Fibroblast of lung (primary cell): ENCODE data around the gene REPS1. TPM values are rescaled to one million over a fixed set of nuclear protein-coding genes. Genes with fewer than 3 reads are reported as not detected.

Source experiments
- DNase-seq, 2 donors: peaks; one replicate each; pipeline versions ENCODE4 v3.0.0 to v3.0.0-alpha.2; 2010; ENCODE audit warnings: low read depth in 2 of 2
- H2AFZ ChIP-seq: 2 replicates; pipeline ENCODE4 v1.5.1; 2012; ENCODE audit warnings: low read length, control low read depth, inconsistent platforms
- H3K27ac ChIP-seq: 2 replicates; pipeline ENCODE4 v1.5.1; 2011; ENCODE audit warnings: low read length, control low read depth; ENCODE audit not compliant: insufficient read depth
- H3K27me3 ChIP-seq: 2 replicates; pipeline ENCODE4 v1.5.1; 2011; ENCODE audit warnings: mild to moderate bottlenecking, low read length; ENCODE audit not compliant: control insufficient read depth, insufficient read depth
- H3K36me3 ChIP-seq: 2 replicates; pipeline ENCODE4 v1.5.1; 2011; ENCODE audit warnings: low read length; ENCODE audit not compliant: control insufficient read depth, insufficient read depth
- H3K4me1 ChIP-seq: 2 replicates; pipeline ENCODE4 v1.5.1; 2011; ENCODE audit warnings: low read length; ENCODE audit not compliant: control insufficient read depth, insufficient read depth; ENCODE audit errors: extremely low read depth
- H3K4me2 ChIP-seq: 2 replicates; pipeline ENCODE4 v1.5.1; 2011; ENCODE audit warnings: low read length, control low read depth; ENCODE audit not compliant: insufficient read depth; ENCODE audit errors: extremely low read depth
- H3K4me3 ChIP-seq, 4 experiments: fragments of 200-600 bp in 1 of 4; sonication (generic) in 1 of 4; replicated peaks in 1 of 4; 2 replicates each; pipeline ENCODE4 v1.5.1; 2011 to 2016; ENCODE audit warnings: low read length in 4 of 4, low read depth in 3 of 4, mild to moderate bottlenecking in 3 of 4, control low read depth in 2 of 4, inconsistent platforms in 1 of 4, mixed read lengths in 1 of 4; ENCODE audit not compliant: insufficient read depth in 1 of 4; ENCODE audit errors: control extremely low read depth in 1 of 4
- H3K79me2 ChIP-seq: 2 replicates; pipeline ENCODE4 v1.5.1; 2012; ENCODE audit warnings: mild to moderate bottlenecking, low read length, inconsistent platforms; ENCODE audit not compliant: control insufficient read depth, insufficient read depth
- H3K9ac ChIP-seq: 2 replicates; pipeline ENCODE4 v1.5.1; 2011; ENCODE audit warnings: mild to moderate bottlenecking, low read length, control low read depth; ENCODE audit not compliant: insufficient read depth
- H3K9me3 ChIP-seq: 2 replicates; pipeline ENCODE4 v1.5.1; 2012; ENCODE audit warnings: low read depth, low read length; ENCODE audit not compliant: control insufficient read depth, insufficient read depth
- H4K20me1 ChIP-seq: 2 replicates; pipeline ENCODE4 v1.5.1; 2011; ENCODE audit warnings: low read length; ENCODE audit not compliant: control insufficient read depth, insufficient read depth; ENCODE audit errors: extremely low read depth
- CTCF ChIP-seq, 2 donors: IDR thresholded peaks in 1 of 2; conservative IDR thresholded peaks in 1 of 2; 1 replicate in 1 of 2; 2 replicates in 1 of 2; pipeline ENCODE4 v1.5.1; 2011 to 2012; ENCODE audit warnings: low read length in 2 of 2, control low read depth in 1 of 2, inconsistent platforms in 1 of 2, low read depth in 1 of 2, mild to moderate bottlenecking in 1 of 2
- EZH2 ChIP-seq: IDR thresholded peaks from 2 replicates; pipeline ENCODE4 v1.5.1; 2012; ENCODE audit warnings: low read length, control low read depth, mild to moderate bottlenecking; ENCODE audit errors: missing control alignments
- polyA plus RNA-seq, 2 donors: library from polyadenylated mRNA; depleted of rRNA in 1 of 2; stranded (reverse) in 1 of 2; unstranded in 1 of 2; fragments of >200 nt; gene quantifications; 2 replicates each; pipeline ENCODE4 v1.2.1, GENCODE V29; 2011 to 2012; ENCODE audit warnings: missing spikeins in 1 of 2
- total RNA-seq: library from RNA; depleted of rRNA; stranded (reverse); fragments of >200 nt; gene quantifications from 2 replicates; pipeline ENCODE4 v1.2.1, GENCODE V29; 2014

The REPS1 gene
- total and polyA plus RNA-seq, 2 donors (not counting 1 experiment from before 2014, with no cell fraction given): 27.8 to 28.2 TPM

GRCh38 chr6:138965971-138966370 is 22.1 kb downstream of the REPS1 start:
- H4K20me1 ChIP-seq: no peaks in the 10 kb centered on the region
- no peak for DNase-seq

GRCh38 chr6:138965291-138965874 is 22.7 kb downstream of the REPS1 start:
- H3K27me3 ChIP-seq: no peaks in the 10 kb centered on the region
- H4K20me1 ChIP-seq: no peaks in the 10 kb centered on the region
- peaks cover 28% of the 10 kb centered on the region for H3K79me2 ChIP-seq
- H3K9ac ChIP-seq: no peak overlapping the region
- no peak overlapping the region for H3K4me3 ChIP-seq
- H3K9me3 ChIP-seq: no peaks in the 10 kb centered on the region
- no peak overlapping the region for H3K27ac ChIP-seq
- no peak overlapping the region for H3K4me2 ChIP-seq
- no peak for TF ChIP-seq CTCF (conservative IDR thresholded peaks at IDR 0.05 in 1 of 2, IDR thresholded peaks at IDR 0.05 in 1 of 2; ENCODE audit: low read depth in 1 of 2, low read length in 2 of 2)
- TF ChIP-seq EZH2: no peak
- H2AFZ ChIP-seq: no peak overlapping the region
- DNase-seq: no peak
- peaks cover 5% of the 10 kb centered on the region for H3K4me1 ChIP-seq
- no peaks in the 10 kb centered on the region for H3K36me3 ChIP-seq

More at GRCh38 chr6:138965971-138966370, 22.1 kb downstream of the REPS1 start:
- no peaks in the 10 kb centered on the region for H3K9me3 ChIP-seq
- H3K9ac ChIP-seq: no peak overlapping the region
- no peak overlapping the region for H3K27ac ChIP-seq
- H3K36me3 ChIP-seq: no peaks in the 10 kb centered on the region
- no peak overlapping the region for H2AFZ ChIP-seq
- TF ChIP-seq EZH2 (no peak), CTCF (conservative IDR thresholded peaks at IDR 0.05 in 1 of 2, IDR thresholded peaks at IDR 0.05 in 1 of 2; ENCODE audit: low read depth in 1 of 2, low read length in 2 of 2) (no peak)
- H3K4me1 ChIP-seq: peaks cover 7% of the 10 kb centered on the region
- no peak overlapping the region for H3K4me2 ChIP-seq
- H3K4me3 ChIP-seq: no peak overlapping the region
- H3K27me3 ChIP-seq: no peaks in the 10 kb centered on the region
- H3K79me2 ChIP-seq: peaks cover 29% of the 10 kb centered on the region

GRCh38 chr6:138964012-138964411 is 24.0 kb downstream of the REPS1 start:
- Histone ChIP-seq H3K36me3 (no peaks in the 10 kb centered on the region), H3K4me1 (no peaks in the 10 kb centered on the region), H3K9me3 (no peaks in the 10 kb centered on the region), H3K9ac (no peak overlapping the region), H3K27me3 (no peaks in the 10 kb centered on the region), H3K4me3 (no peak overlapping the region), H4K20me1 (no peaks in the 10 kb centered on the region), H2AFZ (no peak overlapping the region), H3K79me2 (peaks cover 22% of the 10 kb centered on the region), H3K4me2 (no peak overlapping the region), H3K27ac (no peak overlapping the region)
- TF ChIP-seq EZH2 (no peak), CTCF (conservative IDR thresholded peaks at IDR 0.05 in 1 of 2, IDR thresholded peaks at IDR 0.05 in 1 of 2; ENCODE audit: low read depth in 1 of 2, low read length in 2 of 2) (no peak)
- DNase-seq: no peak
